A549 treated with Mapracorat at 1 μM for 4 hours (cell line): ENCODE data around the gene LRIT2. TPM values are rescaled to one million over a fixed set of nuclear protein-coding genes. Genes with fewer than 3 reads are reported as not detected.

Experiments used
- total RNA-seq: library from RNA; stranded (reverse); fragments of 200-300 nt; extraction: Qiagen RNA extraction; gene quantifications from 5 replicates; pipeline ENCODE4 v1.2.3, GENCODE V29; 2022

Gene LRIT2, protein sequence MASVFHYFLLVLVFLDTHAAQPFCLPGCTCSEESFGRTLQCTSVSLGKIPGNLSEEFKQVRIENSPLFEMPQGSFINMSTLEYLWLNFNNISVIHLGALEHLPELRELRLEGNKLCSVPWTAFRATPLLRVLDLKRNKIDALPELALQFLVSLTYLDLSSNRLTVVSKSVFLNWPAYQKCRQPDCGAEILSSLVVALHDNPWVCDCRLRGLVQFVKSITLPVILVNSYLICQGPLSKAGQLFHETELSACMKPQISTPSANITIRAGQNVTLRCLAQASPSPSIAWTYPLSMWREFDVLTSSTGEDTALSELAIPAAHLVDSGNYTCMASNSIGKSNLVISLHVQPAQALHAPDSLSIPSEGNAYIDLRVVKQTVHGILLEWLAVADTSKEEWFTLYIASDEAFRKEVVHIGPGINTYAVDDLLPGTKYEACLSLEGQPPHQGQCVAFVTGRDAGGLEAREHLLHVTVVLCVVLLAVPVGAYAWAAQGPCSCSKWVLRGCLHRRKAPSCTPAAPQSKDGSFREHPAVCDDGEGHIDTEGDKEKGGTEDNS
- not detected in 5 replicates for total RNA-seq

DNA sequence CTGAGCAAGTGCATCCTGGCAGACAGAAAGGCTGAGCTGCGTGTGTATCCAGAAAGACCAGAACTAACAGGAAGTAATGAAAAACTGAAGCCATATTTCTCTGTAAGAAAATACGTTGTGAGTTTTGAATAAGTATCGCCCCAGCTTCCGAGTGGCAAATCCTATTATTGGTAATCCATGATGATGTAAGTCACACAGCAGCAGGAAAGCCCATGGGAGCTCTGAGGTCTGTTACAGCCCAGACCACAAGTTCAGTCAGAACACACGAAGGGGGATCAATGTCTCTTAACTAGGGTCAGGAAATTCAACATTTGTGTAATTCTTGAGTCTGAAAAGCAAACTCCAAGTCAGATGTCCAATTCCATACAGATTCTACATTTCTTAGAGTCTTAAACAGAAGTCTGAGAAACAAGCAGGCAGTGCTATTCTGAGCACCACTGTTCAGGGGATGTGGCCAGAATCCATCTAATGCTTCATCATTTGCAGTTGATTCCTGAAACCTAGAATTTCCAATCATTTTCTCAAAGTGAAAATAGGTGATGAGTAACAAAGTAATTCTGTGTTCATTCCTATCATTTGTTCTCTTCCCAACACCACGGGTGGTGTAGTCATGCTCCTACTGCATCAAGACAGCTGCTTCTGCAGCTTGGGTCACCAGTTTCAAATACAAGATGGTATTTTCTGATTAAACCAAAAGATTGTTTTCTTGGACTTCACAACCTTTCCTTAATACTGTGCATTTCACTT, at the start of gene LRIT2:
Gene LRIT2 (minus strand): TSS at position 118 of the 747 bp plus-strand sequence. CDS start 24 bp downstream, at position 94.

DNA sequence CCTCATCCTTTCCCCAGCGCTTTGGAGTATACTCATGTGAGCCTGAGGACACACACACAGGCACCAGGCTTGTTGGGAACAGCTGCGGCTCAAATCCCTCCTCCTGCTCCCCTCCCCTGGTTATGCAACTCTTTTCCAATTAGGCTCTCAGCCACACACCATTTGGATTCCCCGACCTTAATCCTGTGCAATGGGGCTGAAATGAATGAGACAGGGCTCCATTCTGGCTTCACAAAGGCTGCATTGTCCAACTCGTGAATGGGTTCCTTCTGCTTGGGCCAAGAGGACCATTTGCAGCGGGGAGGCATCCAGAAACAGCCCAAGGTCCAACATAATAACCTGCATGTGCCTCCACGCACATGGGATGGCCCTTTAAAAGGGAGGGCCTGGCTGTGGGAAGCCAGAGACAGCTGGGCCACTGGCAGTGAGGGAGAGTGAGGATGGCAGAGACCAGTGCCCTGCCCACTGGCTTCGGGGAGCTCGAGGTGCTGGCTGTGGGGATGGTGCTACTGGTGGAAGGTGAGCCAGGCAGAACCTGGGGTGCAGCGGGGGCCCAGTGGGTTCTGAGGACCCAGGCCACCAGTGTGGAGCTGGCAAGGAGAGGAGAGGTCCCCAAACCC, 19.4 kb upstream of the LRIT2 start, which contains the start of gene RGR:
Gene RGR (plus strand): TSS at position 403 of the 620 bp plus-strand sequence. CDS start 38 bp downstream, at position 441.

DNA sequence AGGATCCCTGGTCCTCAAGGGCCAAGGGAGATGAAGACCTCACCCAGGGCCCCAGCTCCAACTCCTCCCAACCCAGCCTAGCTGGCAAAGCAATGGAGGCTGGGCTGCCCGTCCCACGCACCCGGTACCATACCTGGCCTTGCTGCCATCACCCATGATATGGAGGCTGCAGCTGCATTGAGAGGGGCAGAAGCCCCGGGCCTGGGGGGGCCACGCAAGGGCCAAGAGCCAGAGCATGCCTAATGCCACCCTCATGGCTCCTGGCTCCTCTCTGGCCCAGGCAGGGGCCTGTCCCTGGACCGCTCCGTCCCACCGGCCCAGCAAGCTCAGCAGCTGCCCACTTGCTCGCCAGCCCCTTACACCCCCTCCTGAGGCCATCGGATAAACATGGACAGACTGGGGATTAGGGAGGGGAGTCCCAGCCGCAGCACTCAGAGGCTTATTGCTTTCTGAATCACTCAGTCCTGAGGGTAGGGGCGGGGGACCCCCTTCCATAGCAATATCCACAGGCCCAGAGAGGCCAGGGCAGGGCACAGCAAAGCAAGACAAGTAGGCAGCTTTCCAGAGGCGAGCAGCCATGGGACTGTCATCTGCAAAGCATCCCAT, 15.9 kb upstream of the LRIT2 start, which contains the start of gene LRIT1:
Gene LRIT1 (minus strand): TSS at position 362 of the 606 bp plus-strand sequence. CDS start 107 bp downstream, at position 255.

DNA sequence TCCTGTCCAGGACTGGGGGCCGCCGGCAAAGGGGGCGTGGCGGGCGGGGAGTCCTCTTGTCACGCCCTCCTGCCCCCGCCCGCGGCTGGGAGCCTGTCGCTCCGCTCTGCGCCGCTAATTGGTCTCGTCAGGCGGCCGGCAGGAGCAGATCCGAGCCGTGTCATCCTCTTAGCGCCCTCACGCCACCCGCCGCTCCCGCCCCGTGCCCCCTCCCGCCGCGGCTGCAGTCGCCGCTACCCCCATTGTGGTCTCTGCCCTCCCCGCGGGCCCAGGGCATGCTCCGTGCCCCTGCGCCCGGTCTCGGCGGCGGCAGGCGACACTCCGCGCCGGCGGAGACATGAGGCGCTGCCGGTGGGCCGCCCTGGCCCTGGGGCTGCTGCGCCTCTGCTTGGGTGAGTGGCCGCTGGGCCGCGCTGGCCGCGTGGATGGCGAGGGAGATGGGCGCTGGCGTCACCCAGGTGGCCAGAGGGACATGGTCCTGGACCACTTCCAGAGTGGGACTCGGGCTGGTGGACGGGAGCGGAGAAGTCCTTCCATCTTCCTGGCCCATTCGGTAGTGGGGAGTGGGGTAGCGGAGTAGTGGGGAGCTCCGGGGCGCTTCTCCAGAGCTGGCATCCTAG, 30.8 kb downstream of the LRIT2 start, which contains the start of gene CDHR1:
Gene CDHR1 (plus strand): TSS at position 114 of the 620 bp plus-strand sequence. CDS start 224 bp downstream, at position 338.

DNA sequence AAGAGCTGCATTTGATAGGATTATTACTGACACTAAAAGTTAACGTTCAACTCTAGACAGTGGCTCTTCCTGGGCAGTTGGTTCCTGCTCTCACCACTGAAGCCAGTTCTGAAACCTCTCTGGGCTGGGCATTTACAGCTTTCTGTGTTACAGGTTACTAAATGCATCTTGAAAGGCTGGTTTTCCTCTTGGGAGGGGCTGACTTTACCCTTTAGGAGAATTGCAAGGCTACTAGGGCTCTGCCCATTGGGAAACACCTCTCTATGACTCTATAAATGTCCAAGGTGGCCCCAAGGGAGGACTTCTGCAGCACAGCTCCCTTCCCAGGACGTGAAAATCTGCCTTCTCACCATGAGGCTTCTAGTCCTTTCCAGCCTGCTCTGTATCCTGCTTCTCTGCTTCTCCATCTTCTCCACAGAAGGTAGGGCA, 51.8 kb downstream of the LRIT2 start, which contains the start of gene GPR15LG:
Gene GPR15LG (plus strand): TSS at position 301 of the 429 bp plus-strand sequence. CDS start 51 bp downstream, at position 352.

Other genes with a start within 250 kb of the LRIT2 start
- gene GHITM, start 86.0 kb downstream of the LRIT2 start, total RNA-seq: 198 to 203 TPM (median 199 TPM) in 5 replicates
- not detected in 5 replicates for gene GPR15LG, start 51.7 kb downstream of the LRIT2 start, total RNA-seq
- 0.06 to 0.14 TPM (median 0.08 TPM) in 5 replicates for gene CDHR1, start 31.0 kb downstream of the LRIT2 start, total RNA-seq
- gene LRIT1, start 16.0 kb upstream of the LRIT2 start, total RNA-seq: not detected in 5 replicates
- gene RGR, start 19.5 kb upstream of the LRIT2 start, total RNA-seq: not detected in 5 replicates
- 10.2 to 13.6 TPM (median 12.0 TPM) in 5 replicates for gene CCSER2, start 103.0 kb upstream of the LRIT2 start, total RNA-seq